ENCODE measurements around the gene SELE. TPM values are rescaled to one million over a fixed set of nuclear protein-coding genes. Genes with fewer than 3 reads are reported as not detected.

The SELE gene
- polyA plus RNA-seq, 1 donor from 2014 or later: not detected

GRCh38 chr1:169764919-169765318 is 31.0 kb upstream of the SELE start:
- no peak overlapping the region for H3K9ac ChIP-seq (ENCODE audit: low read length)
- no peaks in the 10 kb centered on the region for H3K79me2 ChIP-seq (replicated peaks; ENCODE audit: insufficient read depth, low read length)
- no peak overlapping the region for H3K4me2 ChIP-seq (ENCODE audit: low read length)
- no peak overlapping the region for H3K27ac ChIP-seq (ENCODE audit: low read length)
- H4K20me1 ChIP-seq (ENCODE audit: insufficient read depth): no peaks in the 10 kb centered on the region
- no peaks in the 10 kb centered on the region for H3K36me3 ChIP-seq (ENCODE audit: insufficient read depth, low read length)
- H2AFZ ChIP-seq (ENCODE audit: low read depth, low read length): no peak overlapping the region
- no peak for TF ChIP-seq TAF1 (IDR thresholded peaks at IDR 0.05; ENCODE audit: low read depth)
- no peak for TF ChIP-seq SMC3 (conservative IDR thresholded peaks at IDR 0.05; ENCODE audit: poor library complexity)
- no peak for TF ChIP-seq MXI1 (conservative IDR thresholded peaks at IDR 0.05; ENCODE audit: poor library complexity, severe bottlenecking)
- no peak for TF ChIP-seq POLR2AphosphoS5 (IDR thresholded peaks at IDR 0.05)
- no peak for TF ChIP-seq EZH2 (IDR thresholded peaks at IDR 0.05; ENCODE audit: borderline replicate concordance, insufficient read depth, low read length, poor library complexity, severe bottlenecking)
- no peaks in the 10 kb centered on the region for H3K27me3 ChIP-seq (ENCODE audit: insufficient read depth, low read depth, low read length)
- H3K9me2 ChIP-seq (ENCODE audit: insufficient read depth, low read length): no peaks in the 10 kb centered on the region
- no peaks in the 10 kb centered on the region for H3K9me3 ChIP-seq (ENCODE audit: low read length)
- no peaks in the 10 kb centered on the region for H3F3A ChIP-seq (ENCODE audit: insufficient read depth, low read length, poor library complexity, severe bottlenecking)
- no peak overlapping the region for H3K4me3 ChIP-seq (ENCODE audit: low read length)

DNA sequence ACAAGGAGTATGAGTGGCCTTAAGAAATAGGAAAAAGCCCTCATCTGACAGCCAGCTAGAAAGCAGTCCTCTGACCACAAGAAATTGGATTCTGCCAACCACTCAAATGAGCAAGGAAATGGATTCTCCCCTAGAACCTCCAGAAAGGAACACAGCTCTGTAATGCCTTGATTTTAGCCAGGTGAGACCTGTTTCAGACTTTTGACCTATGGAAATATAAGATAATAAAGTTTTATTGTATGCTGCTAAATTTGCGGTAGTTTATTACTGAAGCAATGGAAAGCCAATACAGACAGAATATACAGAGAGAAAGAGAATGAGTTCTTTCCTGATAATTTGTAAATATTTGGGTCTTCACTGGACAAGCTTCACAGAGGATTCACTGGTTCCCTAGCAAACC is 28.8 kb upstream of the SELE start:
- no peaks in the 10 kb centered on the region for H3F3A ChIP-seq (ENCODE audit: insufficient read depth, low read length, poor library complexity, severe bottlenecking)

More for the DNA sequence above, 28.8 kb upstream of the SELE start:
- no peaks in the 10 kb centered on the region for H3K79me2 ChIP-seq (replicated peaks; ENCODE audit: insufficient read depth, low read length)
- H3K9me2 ChIP-seq (ENCODE audit: insufficient read depth, low read length): no peaks in the 10 kb centered on the region
- H2AFZ ChIP-seq (ENCODE audit: low read depth, low read length): no peak overlapping the region
- H3K27me3 ChIP-seq (ENCODE audit: insufficient read depth, low read depth, low read length): no peaks in the 10 kb centered on the region
- no peak overlapping the region for H3K4me2 ChIP-seq (ENCODE audit: low read length)
- TF ChIP-seq TAF1 (IDR thresholded peaks at IDR 0.05; ENCODE audit: low read depth): no peak
- no peak for TF ChIP-seq MXI1 (conservative IDR thresholded peaks at IDR 0.05; ENCODE audit: poor library complexity, severe bottlenecking)
- TF ChIP-seq, protein P1, sequence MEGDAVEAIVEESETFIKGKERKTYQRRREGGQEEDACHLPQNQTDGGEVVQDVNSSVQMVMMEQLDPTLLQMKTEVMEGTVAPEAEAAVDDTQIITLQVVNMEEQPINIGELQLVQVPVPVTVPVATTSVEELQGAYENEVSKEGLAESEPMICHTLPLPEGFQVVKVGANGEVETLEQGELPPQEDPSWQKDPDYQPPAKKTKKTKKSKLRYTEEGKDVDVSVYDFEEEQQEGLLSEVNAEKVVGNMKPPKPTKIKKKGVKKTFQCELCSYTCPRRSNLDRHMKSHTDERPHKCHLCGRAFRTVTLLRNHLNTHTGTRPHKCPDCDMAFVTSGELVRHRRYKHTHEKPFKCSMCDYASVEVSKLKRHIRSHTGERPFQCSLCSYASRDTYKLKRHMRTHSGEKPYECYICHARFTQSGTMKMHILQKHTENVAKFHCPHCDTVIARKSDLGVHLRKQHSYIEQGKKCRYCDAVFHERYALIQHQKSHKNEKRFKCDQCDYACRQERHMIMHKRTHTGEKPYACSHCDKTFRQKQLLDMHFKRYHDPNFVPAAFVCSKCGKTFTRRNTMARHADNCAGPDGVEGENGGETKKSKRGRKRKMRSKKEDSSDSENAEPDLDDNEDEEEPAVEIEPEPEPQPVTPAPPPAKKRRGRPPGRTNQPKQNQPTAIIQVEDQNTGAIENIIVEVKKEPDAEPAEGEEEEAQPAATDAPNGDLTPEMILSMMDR (IDR thresholded peaks at IDR 0.05; ENCODE audit: poor library complexity, severe bottlenecking): no peak
- no peak for TF ChIP-seq RAD21 (conservative IDR thresholded peaks at IDR 0.05)
- no peak for TF ChIP-seq EZH2 (IDR thresholded peaks at IDR 0.05; ENCODE audit: borderline replicate concordance, insufficient read depth, low read length, poor library complexity, severe bottlenecking)
- no peak for TF ChIP-seq EP300 (conservative IDR thresholded peaks at IDR 0.05; ENCODE audit: poor library complexity, severe bottlenecking)
- no peak for TF ChIP-seq SMC3 (conservative IDR thresholded peaks at IDR 0.05; ENCODE audit: poor library complexity)
- no peak for TF ChIP-seq POLR2AphosphoS5 (IDR thresholded peaks at IDR 0.05)
- TF ChIP-seq, protein P2, sequence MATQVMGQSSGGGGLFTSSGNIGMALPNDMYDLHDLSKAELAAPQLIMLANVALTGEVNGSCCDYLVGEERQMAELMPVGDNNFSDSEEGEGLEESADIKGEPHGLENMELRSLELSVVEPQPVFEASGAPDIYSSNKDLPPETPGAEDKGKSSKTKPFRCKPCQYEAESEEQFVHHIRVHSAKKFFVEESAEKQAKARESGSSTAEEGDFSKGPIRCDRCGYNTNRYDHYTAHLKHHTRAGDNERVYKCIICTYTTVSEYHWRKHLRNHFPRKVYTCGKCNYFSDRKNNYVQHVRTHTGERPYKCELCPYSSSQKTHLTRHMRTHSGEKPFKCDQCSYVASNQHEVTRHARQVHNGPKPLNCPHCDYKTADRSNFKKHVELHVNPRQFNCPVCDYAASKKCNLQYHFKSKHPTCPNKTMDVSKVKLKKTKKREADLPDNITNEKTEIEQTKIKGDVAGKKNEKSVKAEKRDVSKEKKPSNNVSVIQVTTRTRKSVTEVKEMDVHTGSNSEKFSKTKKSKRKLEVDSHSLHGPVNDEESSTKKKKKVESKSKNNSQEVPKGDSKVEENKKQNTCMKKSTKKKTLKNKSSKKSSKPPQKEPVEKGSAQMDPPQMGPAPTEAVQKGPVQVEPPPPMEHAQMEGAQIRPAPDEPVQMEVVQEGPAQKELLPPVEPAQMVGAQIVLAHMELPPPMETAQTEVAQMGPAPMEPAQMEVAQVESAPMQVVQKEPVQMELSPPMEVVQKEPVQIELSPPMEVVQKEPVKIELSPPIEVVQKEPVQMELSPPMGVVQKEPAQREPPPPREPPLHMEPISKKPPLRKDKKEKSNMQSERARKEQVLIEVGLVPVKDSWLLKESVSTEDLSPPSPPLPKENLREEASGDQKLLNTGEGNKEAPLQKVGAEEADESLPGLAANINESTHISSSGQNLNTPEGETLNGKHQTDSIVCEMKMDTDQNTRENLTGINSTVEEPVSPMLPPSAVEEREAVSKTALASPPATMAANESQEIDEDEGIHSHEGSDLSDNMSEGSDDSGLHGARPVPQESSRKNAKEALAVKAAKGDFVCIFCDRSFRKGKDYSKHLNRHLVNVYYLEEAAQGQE (IDR thresholded peaks at IDR 0.05; ENCODE audit: borderline replicate concordance): no peak
- H3K9me3 ChIP-seq (ENCODE audit: low read length): no peaks in the 10 kb centered on the region
- no peaks in the 10 kb centered on the region for H3K36me3 ChIP-seq (ENCODE audit: insufficient read depth, low read length)
- no peak overlapping the region for H3K27ac ChIP-seq (ENCODE audit: low read length)
- no peak overlapping the region for H3K9ac ChIP-seq (ENCODE audit: low read length)
- H4K20me1 ChIP-seq (ENCODE audit: insufficient read depth): no peaks in the 10 kb centered on the region
- no peak overlapping the region for H3K4me3 ChIP-seq (ENCODE audit: low read length)
